Measurements from ENCODE around the gene MAP1B.

Gene MAP1B

GRCh38 chr5:72067682-72068470, 39.4 kb upstream of the MAP1B start:
- ChIA-PET CTCF (no interaction called here), POLR2A (no interaction called here)
- TF ChIP-seq FOXM1 (IDR thresholded peaks at IDR 0.05; ENCODE audit: borderline replicate concordance) (no peak), ARNT (IDR thresholded peaks at IDR 0.05) (no peak), ELF4 (IDR thresholded peaks at IDR 0.05) (no peak), FOXK2 (IDR thresholded peaks at IDR 0.05) (no peak), PKNOX1 (IDR thresholded peaks at IDR 0.05) (no peak), LEF1 (IDR thresholded peaks at IDR 0.05; ENCODE audit: borderline replicate concordance) (no peak), CTBP1 (IDR thresholded peaks at IDR 0.05; ENCODE audit: borderline replicate concordance) (no peak), SUZ12 (IDR thresholded peaks at IDR 0.05) (no peak), BHLHE40 (IDR thresholded peaks at IDR 0.05; ENCODE audit: borderline replicate concordance) (no peak), FOXA1 (IDR thresholded peaks at IDR 0.05) (no peak), L3MBTL2 (conservative IDR thresholded peaks at IDR 0.05) (no peak), TARDBP (IDR thresholded peaks at IDR 0.05) (no peak)
- no peak for DNase-seq (ENCODE audit: extremely low spot score)

GRCh38 chr5:72070529-72070928, 36.7 kb upstream of the MAP1B start:
- no peak for TF ChIP-seq ZNF384 (IDR thresholded peaks at IDR 0.05)
- TF ChIP-seq L3MBTL2 (conservative IDR thresholded peaks at IDR 0.05), result no peak
- TF ChIP-seq HDGF (IDR thresholded peaks at IDR 0.05; ENCODE audit: borderline replicate concordance), result no peak
- no peak for TF ChIP-seq CTBP1 (IDR thresholded peaks at IDR 0.05; ENCODE audit: borderline replicate concordance)
- TF ChIP-seq ARNT (IDR thresholded peaks at IDR 0.05), result no peak
- TF ChIP-seq SP1 (IDR thresholded peaks at IDR 0.05), result no peak
- TF ChIP-seq ELF4 (IDR thresholded peaks at IDR 0.05), result no peak
- TF ChIP-seq FOXA1 (IDR thresholded peaks at IDR 0.05), result no peak
- no peak for TF ChIP-seq BHLHE40 (IDR thresholded peaks at IDR 0.05; ENCODE audit: borderline replicate concordance)
- TF ChIP-seq SUZ12 (IDR thresholded peaks at IDR 0.05), result no peak
- no peak for TF ChIP-seq FOXK2 (IDR thresholded peaks at IDR 0.05)
- TF ChIP-seq PKNOX1 (IDR thresholded peaks at IDR 0.05), result no peak
- TF ChIP-seq FOXM1 (IDR thresholded peaks at IDR 0.05; ENCODE audit: borderline replicate concordance), result no peak
- no peak for TF ChIP-seq TARDBP (IDR thresholded peaks at IDR 0.05)
- TF ChIP-seq NFRKB (IDR thresholded peaks at IDR 0.05), result no peak
- no peak for TF ChIP-seq LEF1 (IDR thresholded peaks at IDR 0.05; ENCODE audit: borderline replicate concordance)
- ChIA-PET CTCF (no interaction called here), POLR2A (no interaction called here)
- DNase-seq (ENCODE audit: extremely low spot score), result no peak

GRCh38 chr5:72071906-72072305, 35.4 kb upstream of the MAP1B start:
- TF ChIP-seq FOXM1 (IDR thresholded peaks at IDR 0.05; ENCODE audit: borderline replicate concordance) (no peak), ELF4 (IDR thresholded peaks at IDR 0.05) (no peak), ARNT (IDR thresholded peaks at IDR 0.05) (no peak), FOXA1 (IDR thresholded peaks at IDR 0.05) (no peak), NFRKB (IDR thresholded peaks at IDR 0.05) (no peak), FOXK2 (IDR thresholded peaks at IDR 0.05) (no peak), ZNF384 (IDR thresholded peaks at IDR 0.05) (no peak)
- CTCF ChIA-PET, result interaction anchor here (0.7 kb wide), 1 partner anchor 172 kb away, joined by 3 read pairs; no protein-coding TSS in a partner anchor
- no peak for DNase-seq (ENCODE audit: extremely low spot score)
- POLR2A ChIA-PET, result no interaction called here

- TF ChIP-seq ZNF384 (IDR thresholded peaks at IDR 0.05) (no peak), HDGF (IDR thresholded peaks at IDR 0.05; ENCODE audit: borderline replicate concordance) (no peak), L3MBTL2 (conservative IDR thresholded peaks at IDR 0.05) (no peak), SP1 (IDR thresholded peaks at IDR 0.05) (no peak), SUZ12 (IDR thresholded peaks at IDR 0.05) (no peak), LEF1 (IDR thresholded peaks at IDR 0.05; ENCODE audit: borderline replicate concordance) (no peak), PKNOX1 (IDR thresholded peaks at IDR 0.05) (no peak), ELF4 (IDR thresholded peaks at IDR 0.05) (no peak), BHLHE40 (IDR thresholded peaks at IDR 0.05; ENCODE audit: borderline replicate concordance) (no peak), FOXA1 (IDR thresholded peaks at IDR 0.05) (no peak), FOXM1 (IDR thresholded peaks at IDR 0.05; ENCODE audit: borderline replicate concordance) (no peak), NFRKB (IDR thresholded peaks at IDR 0.05) (no peak), CTBP1 (IDR thresholded peaks at IDR 0.05; ENCODE audit: borderline replicate concordance) (no peak), FOXK2 (IDR thresholded peaks at IDR 0.05) (no peak)
- CTCF ChIA-PET, result no interaction called here
- POLR2A ChIA-PET, result no interaction called here
- no peak for DNase-seq (ENCODE audit: extremely low spot score)
Observed at GRCh38 chr5:72074251-72074650, 33.0 kb upstream of the MAP1B start.

- CTCF ChIA-PET, result interaction anchor here (0.6 kb wide), 1 partner anchor 100 kb away, joined by 3 read pairs; no protein-coding TSS in a partner anchor
- TF ChIP-seq FOXK2 (IDR thresholded peaks at IDR 0.05), result no peak
- TF ChIP-seq SUZ12 (IDR thresholded peaks at IDR 0.05), result no peak
- TF ChIP-seq L3MBTL2 (conservative IDR thresholded peaks at IDR 0.05), result no peak
- no peak for TF ChIP-seq CTBP1 (IDR thresholded peaks at IDR 0.05; ENCODE audit: borderline replicate concordance)
- no peak for TF ChIP-seq TARDBP (IDR thresholded peaks at IDR 0.05)
- TF ChIP-seq ARNT (IDR thresholded peaks at IDR 0.05), result no peak
- TF ChIP-seq BHLHE40 (IDR thresholded peaks at IDR 0.05; ENCODE audit: borderline replicate concordance), result no peak
- TF ChIP-seq ZNF384 (IDR thresholded peaks at IDR 0.05), result no peak
- no peak for TF ChIP-seq FOXA1 (IDR thresholded peaks at IDR 0.05)
- POLR2A ChIA-PET, result no interaction called here
- no peak for DNase-seq (ENCODE audit: extremely low spot score)
Observed at GRCh38 chr5:72075461-72075860, 31.8 kb upstream of the MAP1B start.
